SK-N-MC (cell line): Measurements from ENCODE around the gene SLC6A1.

Experiments used
- EZH2 ChIP-seq: fragments of 200-600 bp; sonication (generic); IDR thresholded peaks from one replicate; pipeline ENCODE4 v1.6.1; 2017; ENCODE audit warnings: antibody characterized with exemption
- FOXP2 ChIP-seq: optimal IDR thresholded peaks from 2 replicates; pipeline ENCODE3; 2011; ENCODE audit warnings: mild to moderate bottlenecking, moderate library complexity; ENCODE audit not compliant: insufficient read depth; ENCODE audit errors: extremely low read length, control extremely low read depth
- POLR2AphosphoS5 ChIP-seq: IDR thresholded peaks from 2 replicates; pipeline ENCODE4 v1.6.1; 2012; ENCODE audit warnings: mild to moderate bottlenecking, low read depth, low read length, borderline replicate concordance

GRCh38 chr3:10945683-10946287, 46.8 kb upstream of the SLC6A1 start:
- TF ChIP-seq POLR2AphosphoS5, result no peak
- no peak for TF ChIP-seq EZH2
- no peak for TF ChIP-seq FOXP2
